Fibroblast of mammary gland (primary cell): ENCODE measurements around the gene SPNS3.
A peak's percentile ranks its signal among the peaks of the same experiment; 100 is the strongest.

Experiments
- DNase-seq: peaks from one replicate; pipeline ENCODE4 v3.0.0-alpha.2; 2010; ENCODE audit warnings: low read depth
- H3K4me3 ChIP-seq: 2 replicates; pipeline ENCODE4 v1.5.1; 2011; ENCODE audit warnings: low read depth, mild to moderate bottlenecking, low read length, moderate library complexity; ENCODE audit not compliant: control insufficient read depth
- CTCF ChIP-seq: conservative IDR thresholded peaks from 2 replicates; pipeline ENCODE4 v1.5.1; 2011; ENCODE audit warnings: low read depth, low read length, inconsistent platforms; ENCODE audit not compliant: control insufficient read depth, insufficient read depth

Gene SPNS3

DNA sequence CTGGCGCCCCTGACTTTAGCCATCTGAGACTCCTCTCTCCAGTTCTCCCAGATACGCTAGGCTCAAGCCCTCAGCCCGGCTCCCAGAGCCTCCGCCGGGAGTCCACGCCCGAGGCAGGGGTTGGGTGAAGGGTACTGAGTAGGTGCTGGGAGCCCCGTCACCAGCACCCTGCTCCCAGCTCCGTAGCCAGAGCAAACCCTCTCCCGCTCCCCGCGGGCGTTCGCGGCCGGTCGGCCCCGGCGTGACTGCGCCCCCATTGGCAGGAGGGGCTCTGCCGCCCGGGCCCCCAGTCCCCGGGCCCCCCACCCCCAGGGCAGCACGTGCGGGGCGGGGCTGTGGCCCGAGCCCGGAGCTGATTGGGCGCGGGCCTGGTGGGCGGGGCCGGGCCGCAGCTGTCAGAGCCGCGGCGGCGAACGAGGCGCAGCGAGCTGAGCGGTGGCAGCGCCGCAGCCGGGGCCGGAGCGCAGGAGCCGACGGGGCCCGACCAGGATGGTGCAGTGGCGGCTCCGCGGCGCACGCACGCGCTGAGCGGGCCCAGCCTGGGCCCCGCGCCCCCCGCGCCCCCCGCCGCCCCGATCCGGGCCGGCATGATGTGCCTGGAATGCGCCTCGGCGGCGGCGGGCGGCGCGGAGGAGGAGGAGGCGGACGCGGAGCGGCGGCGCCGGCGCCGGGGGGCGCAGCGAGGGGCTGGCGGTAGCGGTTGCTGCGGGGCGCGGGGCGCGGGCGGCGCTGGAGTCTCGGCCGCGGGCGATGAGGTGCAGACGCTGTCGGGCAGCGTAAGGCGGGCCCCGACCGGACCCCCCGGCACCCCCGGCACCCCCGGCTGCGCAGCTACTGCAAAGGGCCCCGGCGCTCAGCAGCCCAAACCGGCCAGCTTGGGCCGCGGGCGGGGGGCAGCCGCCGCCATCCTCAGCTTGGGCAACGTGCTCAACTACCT, 65.0 kb downstream of the SPNS3 start, which contains the start of gene SPNS2:
SPNS2 (plus strand) TSS at position 421 of the 937 bp plus-strand sequence; CDS start at position 588, 167 bp downstream.
- peak; percentile 16 for DNase-seq

GRCh38 chr17:4499431-4500190, 65.9 kb downstream of the SPNS3 start:
- no peak for TF ChIP-seq CTCF
- no peak overlapping the region for H3K4me3 ChIP-seq
- no peak for DNase-seq

More for the DNA sequence above, 65.0 kb downstream of the SPNS3 start, which contains the start of gene SPNS2:
- TF ChIP-seq CTCF: no peak
- H3K4me3 ChIP-seq: no peak within 1 kb of the TSS

DNA sequence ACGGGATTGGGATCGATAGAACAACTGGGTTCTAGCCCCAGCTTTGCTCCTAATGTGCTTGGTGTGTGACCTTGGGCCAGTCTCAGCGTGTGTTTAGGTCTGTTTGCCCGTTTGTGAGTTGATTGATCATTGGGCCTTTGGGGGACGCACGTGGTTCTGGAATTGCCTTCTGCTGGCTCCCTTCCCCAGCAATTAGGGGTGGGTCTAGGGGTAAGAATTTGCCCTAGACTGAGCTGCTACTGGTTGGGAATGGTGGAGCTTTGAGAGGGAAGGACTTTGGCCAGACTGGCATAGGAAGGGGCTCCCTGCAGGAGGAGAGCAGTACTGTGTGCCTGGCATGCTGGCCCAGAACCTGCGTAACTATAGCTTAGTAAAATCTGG, 66.4 kb downstream of the SPNS3 start:
- DNase-seq: no peak
- H3K4me3 ChIP-seq: no peak overlapping the region
- TF ChIP-seq CTCF: no peak

- DNase-seq: no peak
- TF ChIP-seq CTCF: no peak
- H3K4me3 ChIP-seq: no peak overlapping the region
Measured at GRCh38 chr17:4501295-4501949, 67.7 kb downstream of the SPNS3 start.

- TF ChIP-seq CTCF: no peak
- no peak for DNase-seq
- no peak overlapping the region for H3K4me3 ChIP-seq
Measured at GRCh38 chr17:4502466-4503154, 68.9 kb downstream of the SPNS3 start.
